GM12875 (cell line): Measurements from ENCODE around the gene UST.

Experiments used
- H3K4me3 ChIP-seq: one replicate; pipeline ENCODE4 v1.5.1; 2011; ENCODE audit warnings: low read depth, low read length, control low read depth
- TF ChIP-seq, protein P1 (sequence below): IDR thresholded peaks from 2 replicates; pipeline ENCODE4 v1.5.1; 2011; ENCODE audit warnings: low read depth, mild to moderate bottlenecking, control low read depth, inconsistent platforms, low read length, moderate library complexity, borderline replicate concordance; ENCODE audit not compliant: insufficient read depth

The UST gene

GRCh38 chr6:149107520-149107919, 360.7 kb downstream of the UST start:
- TF ChIP-seq, protein P1, sequence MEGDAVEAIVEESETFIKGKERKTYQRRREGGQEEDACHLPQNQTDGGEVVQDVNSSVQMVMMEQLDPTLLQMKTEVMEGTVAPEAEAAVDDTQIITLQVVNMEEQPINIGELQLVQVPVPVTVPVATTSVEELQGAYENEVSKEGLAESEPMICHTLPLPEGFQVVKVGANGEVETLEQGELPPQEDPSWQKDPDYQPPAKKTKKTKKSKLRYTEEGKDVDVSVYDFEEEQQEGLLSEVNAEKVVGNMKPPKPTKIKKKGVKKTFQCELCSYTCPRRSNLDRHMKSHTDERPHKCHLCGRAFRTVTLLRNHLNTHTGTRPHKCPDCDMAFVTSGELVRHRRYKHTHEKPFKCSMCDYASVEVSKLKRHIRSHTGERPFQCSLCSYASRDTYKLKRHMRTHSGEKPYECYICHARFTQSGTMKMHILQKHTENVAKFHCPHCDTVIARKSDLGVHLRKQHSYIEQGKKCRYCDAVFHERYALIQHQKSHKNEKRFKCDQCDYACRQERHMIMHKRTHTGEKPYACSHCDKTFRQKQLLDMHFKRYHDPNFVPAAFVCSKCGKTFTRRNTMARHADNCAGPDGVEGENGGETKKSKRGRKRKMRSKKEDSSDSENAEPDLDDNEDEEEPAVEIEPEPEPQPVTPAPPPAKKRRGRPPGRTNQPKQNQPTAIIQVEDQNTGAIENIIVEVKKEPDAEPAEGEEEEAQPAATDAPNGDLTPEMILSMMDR, result no peak

GRCh38 chr6:149108038-149108748, 361.4 kb downstream of the UST start:
- TF ChIP-seq, protein P1, result no peak
- H3K4me3 ChIP-seq, result no peak overlapping the region

More at GRCh38 chr6:149107520-149107919, 360.7 kb downstream of the UST start:
- H3K4me3 ChIP-seq, result no peak overlapping the region

DNA sequence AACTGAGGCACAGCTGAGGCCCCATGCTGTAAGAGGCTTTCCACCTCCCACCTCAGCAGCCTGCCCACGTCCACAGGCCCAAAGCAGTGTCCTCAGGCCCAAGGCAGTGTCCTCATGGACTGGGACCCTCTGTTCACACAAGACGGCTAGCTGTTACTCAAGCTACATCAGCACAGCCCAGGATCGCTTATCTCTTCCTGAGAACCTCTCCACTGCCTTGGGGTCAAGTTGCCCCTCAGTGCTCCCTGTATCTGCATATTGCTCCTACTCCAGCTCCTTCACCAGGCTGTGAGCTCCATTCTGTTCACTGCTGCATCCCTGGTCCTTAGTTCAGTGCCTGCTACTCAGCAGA, 361.9 kb downstream of the UST start:
- TF ChIP-seq, protein P1, result no peak
- H3K4me3 ChIP-seq, result no peak overlapping the region

DNA sequence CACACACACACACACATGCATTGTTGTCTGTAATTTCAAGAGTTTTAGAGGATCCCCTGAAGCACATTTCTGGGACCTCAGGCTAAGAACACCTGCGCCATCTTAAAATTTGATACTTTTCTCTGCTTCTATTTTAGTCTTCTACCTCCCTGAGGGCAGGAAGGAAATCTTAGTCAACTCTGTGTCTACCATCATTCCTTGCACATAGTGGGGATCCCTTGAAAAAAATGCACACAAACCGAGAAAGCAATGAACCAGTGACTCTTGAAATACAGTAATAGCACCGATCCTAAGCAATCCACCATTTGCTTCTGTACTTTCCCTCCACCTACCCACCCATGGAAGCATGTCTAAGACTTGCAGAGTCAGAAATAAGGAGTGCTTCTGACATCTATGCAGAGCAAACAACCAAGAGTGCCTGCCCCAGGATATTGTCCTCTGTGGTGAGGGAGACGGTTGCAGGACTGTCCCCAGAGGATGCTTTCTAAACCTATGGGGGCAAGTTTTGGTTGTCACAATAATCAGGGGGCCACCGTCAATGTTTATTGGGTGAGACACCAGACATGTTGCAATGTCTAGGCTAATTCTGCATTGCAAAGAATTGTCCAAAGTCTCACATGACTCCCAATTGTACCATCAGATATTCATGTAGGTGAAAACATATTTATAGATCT, 362.7 kb downstream of the UST start:
- H3K4me3 ChIP-seq, result no peak overlapping the region
- TF ChIP-seq, protein P1, result no peak

DNA sequence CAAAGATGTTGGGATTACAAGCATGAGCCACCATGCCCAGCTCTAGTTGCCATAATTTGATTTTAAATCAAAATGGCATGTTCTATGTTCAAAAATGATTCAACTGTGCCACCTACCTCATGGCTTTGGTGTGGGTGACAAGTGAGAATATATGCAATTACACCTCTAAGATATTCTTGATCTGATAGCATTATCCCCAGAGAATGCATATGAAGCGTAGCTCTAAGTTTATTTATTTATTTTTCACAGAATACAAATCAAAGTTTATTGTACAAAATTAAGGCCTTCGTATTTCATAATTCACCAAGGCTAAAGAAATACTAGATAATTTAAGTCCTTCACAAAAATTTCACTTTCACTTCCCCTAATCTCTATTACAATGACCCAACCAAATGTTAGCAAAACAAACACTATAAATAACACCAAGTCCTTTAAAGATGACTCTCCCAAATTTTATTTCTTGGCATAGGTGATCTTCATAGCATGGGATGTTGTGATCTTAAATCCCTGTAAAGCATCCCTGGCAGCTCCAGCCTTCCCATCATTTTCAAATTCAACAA, 364.8 kb downstream of the UST start:
- no peak overlapping the region for H3K4me3 ChIP-seq
- TF ChIP-seq, protein P1, result no peak

GRCh38 chr6:149112976-149113375, 366.1 kb downstream of the UST start:
- TF ChIP-seq, protein P1, result no peak

More at GRCh38 chr6:149112976-149113375, 366.1 kb downstream of the UST start:
- no peak overlapping the region for H3K4me3 ChIP-seq
